ENCODE results near the gene UBA7.
"Not testable (repeated sequence)": the region's sequence is repeated elsewhere in the genome, so short reads cannot be mapped to it uniquely, and the experiment has no call there.

UBA7 gene

GRCh38 chr3:49782277-49782676 is 31.5 kb downstream of the UBA7 start:
- not testable (repeated sequence) for DNase-seq (ENCODE audit: low spot score)

- DNase-seq (ENCODE audit: low spot score) = no peak
Measured at GRCh38 chr3:49781415-49782199, 32.1 kb downstream of the UBA7 start.

- DNase-seq (ENCODE audit: low spot score) = not testable (repeated sequence)
Measured at GRCh38 chr3:49780975-49781365, 32.8 kb downstream of the UBA7 start.

- no peak for DNase-seq (ENCODE audit: low spot score)
Measured at GRCh38 chr3:49780080-49780974, 33.4 kb downstream of the UBA7 start.

- no peak for DNase-seq (ENCODE audit: low spot score)
Measured at GRCh38 chr3:49779358-49780079, 34.2 kb downstream of the UBA7 start.

DNA sequence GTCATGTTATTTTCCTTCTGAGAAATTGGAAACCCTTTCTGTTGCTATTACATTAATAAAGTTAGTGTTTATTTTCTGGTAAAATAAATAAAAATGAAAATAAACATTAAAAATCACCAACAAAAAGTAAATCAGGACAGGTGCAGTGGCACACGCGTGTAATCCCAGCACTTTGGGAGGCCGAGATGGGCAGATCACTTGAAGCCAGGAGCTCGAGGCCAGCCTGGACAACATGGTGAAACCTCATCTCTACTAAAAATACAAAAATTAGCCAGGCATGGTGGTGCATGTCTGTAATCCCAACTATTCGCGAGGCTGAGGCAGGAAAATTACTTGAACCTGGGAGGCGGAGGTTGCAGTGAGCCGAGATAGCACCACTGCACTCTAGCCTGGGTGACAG is 37.7 kb downstream of the UBA7 start:
- not testable (repeated sequence) for DNase-seq (ENCODE audit: low spot score)

DNA sequence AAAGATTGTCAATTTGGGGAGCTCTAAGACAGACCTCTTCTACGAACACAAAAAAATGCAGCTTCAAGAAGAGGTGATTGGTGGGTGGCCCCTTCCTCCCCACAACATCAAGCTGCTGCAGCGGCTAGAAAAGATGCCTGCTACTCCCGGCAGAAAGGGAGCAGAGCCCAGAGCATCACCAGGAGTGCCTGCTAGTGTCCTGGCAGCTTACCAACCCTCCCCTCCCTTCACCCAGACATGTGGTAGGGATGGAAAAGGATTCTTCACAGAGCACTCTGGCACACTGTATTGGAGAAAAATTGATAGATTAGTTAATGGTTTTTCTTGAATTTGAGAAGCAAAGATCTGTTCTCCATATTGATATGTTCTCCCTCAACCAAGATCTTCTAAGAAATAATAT is 38.2 kb downstream of the UBA7 start:
- DNase-seq (ENCODE audit: low spot score) = no peak

DNA sequence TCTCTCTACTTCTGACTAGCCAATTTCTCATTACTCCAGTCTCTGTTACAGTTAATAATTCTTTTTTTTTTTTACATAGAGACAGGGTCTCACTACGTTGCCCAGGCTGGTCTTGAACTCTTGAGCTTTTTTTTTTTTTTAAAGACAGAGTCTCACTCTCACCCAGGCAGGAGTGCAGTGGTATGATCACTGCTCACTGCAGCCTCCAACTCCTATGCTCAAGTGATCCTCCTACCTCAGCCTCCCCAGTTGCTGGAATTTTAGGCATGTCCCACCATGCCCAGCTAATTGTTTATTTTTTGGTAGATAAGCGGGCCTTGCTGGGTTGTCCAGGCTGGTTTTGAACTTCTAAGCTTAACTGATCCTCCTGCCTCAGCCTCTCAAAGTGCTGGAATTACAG is 41.0 kb downstream of the UBA7 start:
- no peak for DNase-seq (ENCODE audit: low spot score)

GRCh38 chr3:49771340-49771938 is 42.3 kb downstream of the UBA7 start:
- DNase-seq (ENCODE audit: low spot score) = no peak

DNA sequence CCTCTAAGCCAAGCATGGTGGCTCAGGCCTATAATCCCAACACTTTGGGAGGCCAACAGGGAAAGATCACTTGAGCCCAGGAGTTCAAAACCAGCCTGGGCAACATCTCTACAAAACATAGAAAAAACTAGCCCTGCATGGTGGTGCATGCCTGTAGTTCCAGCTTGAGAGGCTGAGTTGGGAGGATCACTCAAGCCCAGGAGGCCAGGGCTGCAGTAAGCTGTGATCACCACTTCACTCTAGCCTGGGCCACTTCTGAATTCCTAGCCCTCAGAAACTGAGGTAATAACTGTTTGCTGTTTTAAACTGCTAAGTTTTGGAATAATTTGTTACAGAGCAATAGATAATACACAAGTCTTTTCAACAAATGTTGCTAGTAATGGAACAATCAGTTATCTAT is 43.8 kb downstream of the UBA7 start:
- DNase-seq (ENCODE audit: low spot score) = no peak

- DNase-seq (ENCODE audit: low spot score) = no peak
Measured at GRCh38 chr3:49769286-49769915, 44.4 kb downstream of the UBA7 start.

- DNase-seq (ENCODE audit: low spot score) = no peak
Measured at GRCh38 chr3:49763981-49764380, 49.8 kb downstream of the UBA7 start.

- DNase-seq (ENCODE audit: low spot score) = no peak
Measured at GRCh38 chr3:49761661-49762060, 52.1 kb downstream of the UBA7 start.

GRCh38 chr3:49759226-49759625 is 54.5 kb downstream of the UBA7 start:
- DNase-seq (ENCODE audit: low spot score) = no peak

- DNase-seq (ENCODE audit: low spot score) = no peak
Measured at GRCh38 chr3:49757197-49757596, 56.6 kb downstream of the UBA7 start.

DNA sequence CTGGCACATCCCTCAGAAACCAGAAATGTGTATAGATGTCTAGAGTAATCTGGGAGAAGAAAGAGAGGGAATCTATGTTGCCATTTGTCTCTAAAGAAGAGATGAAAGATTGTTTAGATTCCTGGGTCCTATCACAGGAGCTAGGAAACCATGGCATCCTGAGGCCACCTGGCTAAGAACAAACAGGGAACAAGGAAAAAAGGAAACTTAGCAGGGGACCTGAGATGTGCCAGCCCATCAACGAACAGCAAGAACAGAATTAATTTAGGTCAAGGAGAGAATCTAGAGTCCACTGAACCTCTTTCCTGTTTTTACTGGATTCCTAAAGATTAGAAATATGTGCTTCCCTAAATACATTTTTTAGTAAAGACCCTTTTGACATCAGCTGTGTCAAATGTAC is 57.7 kb downstream of the UBA7 start:
- DNase-seq (ENCODE audit: low spot score) = no peak

Data from HuH-7.5 (cell line).